ENCODE data around the gene FAM181A. TPM values are rescaled to one million over a fixed set of nuclear protein-coding genes. Genes with fewer than 3 reads are reported as not detected.

Gene FAM181A
- total RNA-seq, 4 donors from 2014 or later: not detected

DNA sequence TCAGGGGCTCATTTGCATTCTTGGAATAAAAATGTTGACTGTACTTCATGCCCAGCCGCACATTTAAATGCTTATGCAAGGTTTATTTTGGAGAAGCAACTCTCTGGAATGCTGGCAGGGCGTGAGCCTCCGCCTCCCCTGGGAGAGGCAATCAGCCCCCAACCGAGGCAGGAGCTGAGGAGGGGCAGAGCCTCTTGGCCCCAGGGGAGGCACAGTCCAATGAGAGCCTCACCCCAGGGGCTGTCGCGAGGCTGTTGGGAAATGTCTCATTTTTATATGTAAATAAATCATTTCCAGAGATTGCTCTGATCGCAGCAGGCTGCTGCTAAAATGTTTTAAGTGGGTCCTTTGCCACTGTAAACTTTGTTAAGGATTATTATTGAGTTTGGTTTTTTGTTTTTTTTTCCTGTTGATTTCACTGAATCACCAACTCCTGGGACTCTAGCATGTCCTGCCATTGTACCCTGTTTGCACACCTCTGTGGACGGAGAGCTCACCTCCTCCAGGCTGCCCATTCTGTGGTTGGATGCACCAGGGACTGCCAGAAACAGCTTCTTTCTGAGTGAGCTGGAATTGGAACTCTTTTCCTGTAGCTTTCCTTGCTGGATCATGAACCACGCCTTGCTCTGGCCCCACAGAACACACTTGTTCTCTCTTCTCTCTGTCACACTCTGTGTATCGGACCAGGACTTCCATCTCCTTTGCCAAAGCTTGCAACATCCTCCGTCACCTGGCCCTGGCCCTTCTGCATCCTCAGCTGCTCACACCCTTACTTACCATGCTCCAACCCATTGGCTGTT, 46.9 kb upstream of the FAM181A start:
- intact Hi-C loops (cut with DNase I; ENCODE audit: low total_unique reads) (loop anchor here (5.0 kb wide), 1 partner anchor 78 kb away; no protein-coding TSS in a partner anchor), in situ Hi-C loops (cut with MboI; ENCODE audit: low pct_ligation_motif_present in 1 of 4, low pct_unique_long_range_greater_than_20kb in 1 of 4, low sequenced_read_pairs in 3 of 4) (loop anchor here in 3 of 4 donors (10.0 to 25.0 kb wide), 2 partner anchors 218 to 225 kb away; no protein-coding TSS in a partner anchor)
- Histone ChIP-seq H3K9me3 (no peaks in the 10 kb centered on the region), H3K4me1 (peaks cover 0 to 11% (median 2%) of the 10 kb centered on the region in 4 donors), H3K27me3 (no peaks in the 10 kb centered on the region), H3K4me3 (no peak overlapping the region), H3K27ac (no peak overlapping the region), H3K36me3 (no peaks in the 10 kb centered on the region)
- WGBS, 2 donors (ENCODE audit: low coverage in 1 of 2): 34 to 78% methylated on average over 4 to 11 of the region's 11 CpGs
- no peak for DNase-seq
- no peak for TF ChIP-seq EP300 (IDR thresholded peaks at IDR 0.05; ENCODE audit: low read depth)
- TF ChIP-seq CTCF (IDR thresholded peaks at IDR 0.05): no peak
- TF ChIP-seq POLR2AphosphoS5 (IDR thresholded peaks at IDR 0.05): no peak
- TF ChIP-seq POLR2A (IDR thresholded peaks at IDR 0.05): no peak

DNA sequence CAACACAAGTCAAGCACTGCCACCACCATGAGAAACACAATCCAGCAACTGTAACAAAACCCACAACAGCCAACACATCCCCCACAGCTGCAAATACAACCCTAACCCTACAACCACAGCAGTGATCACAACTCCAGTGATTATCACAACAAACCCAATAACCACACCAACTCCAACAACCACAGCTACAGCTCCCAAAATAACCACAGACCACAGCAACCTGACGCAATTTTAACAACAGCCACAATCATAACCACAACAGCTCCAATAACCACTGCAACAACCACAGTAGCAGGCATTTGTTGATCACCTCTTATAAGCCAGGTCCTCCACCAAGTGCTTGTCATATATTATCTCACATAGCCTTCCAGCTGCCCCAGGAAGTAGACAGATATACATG, 42.2 kb upstream of the FAM181A start:
- H3K27ac ChIP-seq: no peak overlapping the region
- intact Hi-C loops (cut with DNase I; ENCODE audit: low total_unique reads) (loop anchor here (5.0 kb wide), 1 partner anchor 83 kb away; no protein-coding TSS in a partner anchor), in situ Hi-C loops (cut with MboI; ENCODE audit: low pct_ligation_motif_present in 1 of 4, low pct_unique_long_range_greater_than_20kb in 1 of 4, low sequenced_read_pairs in 3 of 4) (loop anchor here in 3 of 4 donors (10.0 to 25.0 kb wide), 2 partner anchors 223 to 230 kb away; no protein-coding TSS in a partner anchor)
- H3K4me1 ChIP-seq: peaks cover 0 to 7% (median under 1%) of the 10 kb centered on the region in 4 donors
- H3K36me3 ChIP-seq: no peaks in the 10 kb centered on the region
- 62 to 67% methylated on average over 1 of the region's 1 CpG for WGBS, 2 donors (ENCODE audit: low coverage in 1 of 2)
- no peaks in the 10 kb centered on the region for H3K27me3 ChIP-seq
- TF ChIP-seq CTCF (IDR thresholded peaks at IDR 0.05) (no peak), POLR2AphosphoS5 (IDR thresholded peaks at IDR 0.05) (no peak), POLR2A (IDR thresholded peaks at IDR 0.05) (no peak), EP300 (IDR thresholded peaks at IDR 0.05; ENCODE audit: low read depth) (no peak)
- no peak overlapping the region for H3K4me3 ChIP-seq
- peaks cover 0 to 4% of the 10 kb centered on the region in 2 donors for H3K9me3 ChIP-seq
- DNase-seq: no peak

- WGBS, 2 donors (ENCODE audit: low coverage in 1 of 2): 61% methylated on average over 12 of the region's 12 CpGs; no CpG with 5 or more reads in 1 of the 2 donors
- in situ Hi-C loops (cut with MboI; ENCODE audit: low pct_ligation_motif_present in 1 of 4, low pct_unique_long_range_greater_than_20kb in 1 of 4, low sequenced_read_pairs in 3 of 4): loop anchor here in 3 of 4 donors (10.0 to 25.0 kb wide), 2 partner anchors 227 to 234 kb away; no protein-coding TSS in a partner anchor
These were observed 38.1 kb upstream of the FAM181A start for GRCh38 chr14:93888995-93889394.

More at GRCh38 chr14:93888995-93889394, 38.1 kb upstream of the FAM181A start:
- Histone ChIP-seq H3K4me1 (peaks cover 0 to 5% (median 2%) of the 10 kb centered on the region in 4 donors), H3K36me3 (no peaks in the 10 kb centered on the region), H3K27me3 (no peaks in the 10 kb centered on the region), H3K27ac (no peak overlapping the region), H3K4me3 (no peak overlapping the region), H3K9me3 (peaks cover 0 to 4% of the 10 kb centered on the region in 2 donors)
- intact Hi-C loops (cut with DNase I; ENCODE audit: low total_unique reads): no loop called here
- no peak for TF ChIP-seq EP300 (IDR thresholded peaks at IDR 0.05; ENCODE audit: low read depth)
- no peak for TF ChIP-seq POLR2A (IDR thresholded peaks at IDR 0.05)
- TF ChIP-seq CTCF (IDR thresholded peaks at IDR 0.05): no peak
- no peak for TF ChIP-seq POLR2AphosphoS5 (IDR thresholded peaks at IDR 0.05)
- no peak for DNase-seq
